Endothelial cell of umbilical vein (primary cell): ENCODE results near the gene NUBPL. TPM values are rescaled to one million over a fixed set of nuclear protein-coding genes. Genes with fewer than 3 reads are reported as not detected.
A peak's percentile ranks its signal among the peaks of the same experiment; 100 is the strongest.

Source experiments
- BruUV-seq: library from RNA; stranded (reverse); fragments of 400-500 nt; replicated peaks from 2 replicates; lab custom pipeline; 2021; lab: Mats Ljungman, UMichigan
- CTCF ChIA-PET: fragments of 300-600, 350-600 bp; sonication (Branson Sonifier 250); formaldehyde crosslinking; loops from one replicate; lab custom pipeline; 2021; ENCODE audit warnings: antibody characterized with exemption, inconsistent platforms; lab: Charles Lee
- POLR2A ChIA-PET: fragments of 300-600, 350-600 bp; sonication (Branson Sonifier 250); formaldehyde crosslinking; loops from one replicate; lab custom pipeline; 2021; ENCODE audit warnings: antibody characterized with exemption, inconsistent platforms; lab: Charles Lee
- DNase-seq: peaks from one replicate; pipeline ENCODE4 v3.0.0-alpha.2; 2011; ENCODE audit warnings: low read depth, low spot score
- FAIRE-seq: peaks from 2 replicates; lab custom pipeline; 2011; peaks lifted over from hg19 to GRCh38; lab: Jason Lieb, UNC
- H2AFZ ChIP-seq: 2 replicates; pipeline ENCODE4 v1.6.0; 2012; ENCODE audit warnings: low read depth, low read length, control low read depth, inconsistent platforms
- H3K27ac ChIP-seq: 2 replicates; pipeline ENCODE4 v1.5.1; 2011; ENCODE audit warnings: low read depth, mild to moderate bottlenecking, control low read depth, low read length, moderate library complexity; ENCODE audit not compliant: insufficient read depth
- H3K27me3 ChIP-seq, 2 experiments: 2 replicates each; pipeline versions ENCODE4 v1.6.0 to v1.6.1; 2011; ENCODE audit warnings: low read length in 2 of 2, mixed read lengths in 1 of 2; ENCODE audit not compliant: control insufficient read depth in 2 of 2, insufficient read depth in 2 of 2
- H3K36me3 ChIP-seq, 2 experiments: 2 replicates in 1 of 2; 3 replicates in 1 of 2; pipeline ENCODE4 v1.5.1; 2011; ENCODE audit warnings: low read length in 2 of 2, mild to moderate bottlenecking in 1 of 2, moderate library complexity in 1 of 2; ENCODE audit not compliant: control insufficient read depth in 2 of 2, insufficient read depth in 2 of 2; ENCODE audit errors: extremely low read depth in 1 of 2
- H3K4me1 ChIP-seq: 3 replicates; pipeline ENCODE4 v1.5.1; 2011; ENCODE audit warnings: mild to moderate bottlenecking, low read length; ENCODE audit not compliant: control insufficient read depth, insufficient read depth; ENCODE audit errors: extremely low read depth
- H3K4me2 ChIP-seq: 2 replicates; pipeline ENCODE4 v1.6.1; 2011; ENCODE audit warnings: low read length, control low read depth, mixed read lengths; ENCODE audit not compliant: insufficient read depth
- H3K4me3 ChIP-seq, 3 experiments: fragments of 200-600 bp in 1 of 3; sonication (generic), shearing (Covaris generic) in 1 of 3; replicated peaks in 1 of 3; 2 replicates each; pipeline ENCODE4 v1.5.1; 2011 to 2016; ENCODE audit warnings: control low read depth in 3 of 3, low read length in 3 of 3, mild to moderate bottlenecking in 2 of 3, inconsistent platforms in 1 of 3, low read depth in 1 of 3, moderate library complexity in 1 of 3; ENCODE audit not compliant: insufficient read depth in 1 of 3
- H3K79me2 ChIP-seq: 2 replicates; pipeline ENCODE4 v1.6.0; 2012; ENCODE audit warnings: low read length, inconsistent platforms; ENCODE audit not compliant: control insufficient read depth, insufficient read depth
- H3K9ac ChIP-seq: replicated peaks from 2 replicates; pipeline ENCODE3; 2011; ENCODE audit warnings: low read length, control low read depth; ENCODE audit not compliant: insufficient read depth; ENCODE audit errors: extremely low read depth
- H3K9me1 ChIP-seq: replicated peaks from 3 replicates; pipeline ENCODE4 v1.6.0; 2011; ENCODE audit warnings: mild to moderate bottlenecking, low read length; ENCODE audit not compliant: control insufficient read depth, insufficient read depth; ENCODE audit errors: extremely low read depth
- H3K9me3 ChIP-seq: replicated peaks from 2 replicates; pipeline ENCODE4 v1.5.1; 2012; ENCODE audit warnings: low read length, inconsistent platforms; ENCODE audit not compliant: control insufficient read depth, insufficient read depth
- H4K20me1 ChIP-seq: replicated peaks from 2 replicates; pipeline ENCODE3; 2011; ENCODE audit warnings: mild to moderate bottlenecking, low read length; ENCODE audit not compliant: control insufficient read depth, insufficient read depth; ENCODE audit errors: extremely low read depth
- EZH2 ChIP-seq: IDR thresholded peaks from 2 replicates; pipeline ENCODE4 v1.6.1; 2012; ENCODE audit warnings: borderline replicate concordance, low read depth, mild to moderate bottlenecking, moderate library complexity, low read length, inconsistent platforms; ENCODE audit not compliant: severe bottlenecking
- FOS ChIP-seq: IDR thresholded peaks from 2 replicates; pipeline ENCODE4 v1.6.1; 2011; ENCODE audit warnings: mild to moderate bottlenecking, low read length, moderate library complexity, borderline replicate concordance; ENCODE audit not compliant: insufficient read depth
- GATA2 ChIP-seq: IDR thresholded peaks from 2 replicates; pipeline ENCODE4 v1.7.0; 2011; ENCODE audit warnings: low read depth, mild to moderate bottlenecking, moderate library complexity, mixed read lengths, low read length; ENCODE audit not compliant: insufficient read length, insufficient read depth
- JUN ChIP-seq: IDR thresholded peaks from 2 replicates; pipeline ENCODE4 v1.6.1; 2011; ENCODE audit warnings: borderline replicate concordance, low read depth; ENCODE audit not compliant: insufficient read length, insufficient read depth
- MYC ChIP-seq: IDR thresholded peaks from one replicate; pipeline ENCODE4 v1.6.1; 2011; ENCODE audit warnings: mild to moderate bottlenecking, low read depth, low read length
- POLR2A ChIP-seq: IDR thresholded peaks from 2 replicates; pipeline ENCODE4 v1.6.1; 2012; ENCODE audit warnings: low read depth, mild to moderate bottlenecking, control low read depth, low read length
- POLR2AphosphoS5 ChIP-seq: IDR thresholded peaks from 2 replicates; pipeline ENCODE4 v1.6.1; 2012; ENCODE audit warnings: low read depth, mild to moderate bottlenecking, control low read depth, low read length, moderate library complexity; ENCODE audit not compliant: insufficient read depth
- dilution Hi-C: fragments of 300-500 bp; cut with MboI; formaldehyde crosslinking; loops from one replicate; pipeline ENCODE4 v1.15.0; 2019; ENCODE audit warnings: low sequenced_read_pairs; ENCODE audit not compliant: extremely low pct_ligation_motif_present
- intact Hi-C: fragments of 100-400 bp; cut with micrococcal nuclease; formaldehyde crosslinking; loops from one replicate; pipeline ENCODE4 v1.10.0; 2022
- polyA plus RNA-seq, 4 experiments: library from polyadenylated mRNA; depleted of rRNA in 3 of 4; stranded (reverse) in 3 of 4; unstranded in 1 of 4; fragments of >200 nt; gene quantifications; 2 replicates each; pipeline versions ENCODE4 v1.2.1 to v1.2.3, GENCODE V29; 2011 to 2012; ENCODE audit warnings: missing spikeins in 1 of 4
- total RNA-seq: library from RNA; stranded (reverse); gene quantifications from 2 replicates; pipeline ENCODE4 v1.2.3, GENCODE V29; 2021
- TF ChIP-seq, protein P1 (sequence below), 2 donors: IDR thresholded peaks; 1 replicate in 1 of 2; 2 replicates in 1 of 2; pipeline ENCODE4 v1.5.1; 2011; ENCODE audit warnings: low read length in 2 of 2, mild to moderate bottlenecking in 2 of 2, moderate library complexity in 2 of 2, control low read depth in 1 of 2, inconsistent platforms in 1 of 2, low read depth in 1 of 2; ENCODE audit not compliant: insufficient read depth in 1 of 2; ENCODE audit errors: extremely low read depth in 1 of 2
- TF ChIP-seq, protein P2 (sequence below): IDR thresholded peaks from 2 replicates; pipeline ENCODE4 v1.6.1; 2011; ENCODE audit not compliant: insufficient read depth, insufficient read length

The NUBPL gene
- total and polyA plus RNA-seq, 2 donors (not counting 3 experiments of a cell fraction or from before 2014, with no cell fraction given), result 2.1 to 12.3 TPM

DNA sequence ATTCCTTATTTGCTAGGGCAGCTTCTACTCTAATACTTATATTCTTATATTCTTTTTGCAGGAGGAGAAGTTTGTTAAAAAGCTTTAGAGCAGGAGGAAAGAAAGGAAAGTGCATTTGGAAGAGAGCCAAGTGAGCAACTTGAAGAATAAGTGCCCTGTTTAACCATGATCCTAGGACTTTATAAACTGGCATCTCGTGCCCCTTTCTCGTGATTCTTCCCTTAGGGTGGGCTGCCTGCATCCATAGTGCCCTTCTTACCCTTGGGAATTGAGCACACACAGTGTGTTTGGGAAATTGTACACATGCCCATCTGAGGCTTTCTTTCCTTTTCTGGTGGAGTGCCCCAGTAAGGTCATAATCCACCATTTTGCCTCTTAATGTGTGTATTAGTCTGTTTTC is 141.9 kb downstream of the NUBPL start:
- H3K4me2 ChIP-seq, result no peak overlapping the region
- no TSS peak for BruUV-seq
- H2AFZ ChIP-seq, result no peak overlapping the region
- H3K27ac ChIP-seq, result no peak overlapping the region
- ChIA-PET CTCF (interaction anchor here (1.3 kb wide), 1 partner anchor 16 kb away, joined by 3 read pairs; no protein-coding TSS in a partner anchor), POLR2A (no interaction called here)
- no peaks in the 10 kb centered on the region for H3K27me3 ChIP-seq
- H3K36me3 ChIP-seq, result no peaks in the 10 kb centered on the region
- no peak for TF ChIP-seq FOS
- TF ChIP-seq POLR2A, result no peak
- no peak for TF ChIP-seq MYC
- TF ChIP-seq POLR2AphosphoS5, result no peak
- TF ChIP-seq, protein P1, sequence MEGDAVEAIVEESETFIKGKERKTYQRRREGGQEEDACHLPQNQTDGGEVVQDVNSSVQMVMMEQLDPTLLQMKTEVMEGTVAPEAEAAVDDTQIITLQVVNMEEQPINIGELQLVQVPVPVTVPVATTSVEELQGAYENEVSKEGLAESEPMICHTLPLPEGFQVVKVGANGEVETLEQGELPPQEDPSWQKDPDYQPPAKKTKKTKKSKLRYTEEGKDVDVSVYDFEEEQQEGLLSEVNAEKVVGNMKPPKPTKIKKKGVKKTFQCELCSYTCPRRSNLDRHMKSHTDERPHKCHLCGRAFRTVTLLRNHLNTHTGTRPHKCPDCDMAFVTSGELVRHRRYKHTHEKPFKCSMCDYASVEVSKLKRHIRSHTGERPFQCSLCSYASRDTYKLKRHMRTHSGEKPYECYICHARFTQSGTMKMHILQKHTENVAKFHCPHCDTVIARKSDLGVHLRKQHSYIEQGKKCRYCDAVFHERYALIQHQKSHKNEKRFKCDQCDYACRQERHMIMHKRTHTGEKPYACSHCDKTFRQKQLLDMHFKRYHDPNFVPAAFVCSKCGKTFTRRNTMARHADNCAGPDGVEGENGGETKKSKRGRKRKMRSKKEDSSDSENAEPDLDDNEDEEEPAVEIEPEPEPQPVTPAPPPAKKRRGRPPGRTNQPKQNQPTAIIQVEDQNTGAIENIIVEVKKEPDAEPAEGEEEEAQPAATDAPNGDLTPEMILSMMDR (IDR thresholded peaks at IDR 0.05; ENCODE audit: extremely low read depth in 1 of 2, insufficient read depth in 1 of 2, low read depth in 1 of 2, low read length in 2 of 2), result no peak
- no peak for TF ChIP-seq GATA2
- TF ChIP-seq JUN, result no peak
- no peak for TF ChIP-seq EZH2
- TF ChIP-seq, protein P2, sequence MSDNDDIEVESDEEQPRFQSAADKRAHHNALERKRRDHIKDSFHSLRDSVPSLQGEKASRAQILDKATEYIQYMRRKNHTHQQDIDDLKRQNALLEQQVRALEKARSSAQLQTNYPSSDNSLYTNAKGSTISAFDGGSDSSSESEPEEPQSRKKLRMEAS, result no peak
- no peaks in the 10 kb centered on the region for H3K9me3 ChIP-seq
- intact Hi-C loops, result no loop called here
- no peaks in the 10 kb centered on the region for H4K20me1 ChIP-seq
- dilution Hi-C loops, result no loop called here
- DNase-seq (peak; percentile 12), FAIRE-seq (no peak)
- no peaks in the 10 kb centered on the region for H3K4me1 ChIP-seq
- no peaks in the 10 kb centered on the region for H3K79me2 ChIP-seq
- H3K9me1 ChIP-seq, result no peaks in the 10 kb centered on the region
- H3K9ac ChIP-seq, result no peak overlapping the region
- no peak overlapping the region for H3K4me3 ChIP-seq
